HepG2 (cell line): Measurements from ENCODE around the gene GPR68. TPM values are rescaled to one million over a fixed set of nuclear protein-coding genes. Genes with fewer than 3 reads are reported as not detected.

Source experiments
- HDAC2 ChIP-seq: sonication (generic); formaldehyde crosslinking; IDR thresholded peaks from 2 replicates; pipeline ENCODE4 v1.4.0; 2020; ENCODE audit warnings: missing genetic modification reagents
- HNRNPL ChIP-seq: fragments of 200-400 bp; formaldehyde crosslinking; IDR thresholded peaks from 2 replicates; pipeline ENCODE4 v1.6.1; 2017; ENCODE audit warnings: mild to moderate bottlenecking, low read depth, low read length
- PCBP2 ChIP-seq: fragments of 200-400 bp; formaldehyde crosslinking; optimal IDR thresholded peaks from 2 replicates; pipeline ENCODE3; 2018; ENCODE audit warnings: low read length, low read depth; ENCODE audit not compliant: poor library complexity, severe bottlenecking
- TGIF2 ChIP-seq: IDR thresholded peaks from 2 replicates; pipeline ENCODE4 v1.6.1; 2016; ENCODE audit warnings: control low read depth, missing compliant biosample characterization
- ZNF350 ChIP-seq: sonication (generic); formaldehyde crosslinking; IDR thresholded peaks from 2 replicates; pipeline ENCODE4 v1.4.0; 2020; ENCODE audit warnings: mild to moderate bottlenecking, low read depth, missing genetic modification reagents, borderline replicate concordance
- polyA plus RNA-seq, 8 experiments: library from polyadenylated mRNA; depleted of rRNA in 3 of 8; stranded (reverse) in 7 of 8; unstranded in 1 of 8; fragments of >200 nt; fragmentation: Illumina TruSeq in 4 of 8; extraction: Trizol in 4 of 8; gene quantifications; 2 replicates each; pipeline versions ENCODE4 v1.2.1 to v1.2.3, GENCODE V29; 2011 to 2016; ENCODE audit warnings: low read depth in 4 of 8, missing spikeins in 1 of 8, mixed read lengths in 1 of 8; ENCODE audit not compliant: insufficient read depth in 1 of 8
- total RNA-seq, 5 experiments: library from RNA; depleted of rRNA; stranded (reverse); fragments of >200 nt; fragmentation: Illumina TruSeq; extraction: Trizol; gene quantifications; 2 replicates each; pipeline ENCODE4 v1.2.3, GENCODE V29; 2016; ENCODE audit warnings: low read depth in 1 of 5
- TF ChIP-seq, protein P1 (sequence below): sonication (generic); formaldehyde crosslinking; IDR thresholded peaks from 2 replicates; pipeline ENCODE4 v1.8.0; 2022; ENCODE audit warnings: mild to moderate bottlenecking, missing genetic modification reagents
- TF ChIP-seq, protein P2 (sequence below): sonication (generic); formaldehyde crosslinking; IDR thresholded peaks from 2 replicates; pipeline ENCODE4 v1.8.0; 2022; ENCODE audit warnings: missing genetic modification reagents, mild to moderate bottlenecking, moderate library complexity, borderline replicate concordance

GPR68 gene
- total and polyA plus RNA-seq, 2 of the 13 experiments (the other 11 are each of a cell fraction or from before 2014, with no cell fraction given): not detected

DNA sequence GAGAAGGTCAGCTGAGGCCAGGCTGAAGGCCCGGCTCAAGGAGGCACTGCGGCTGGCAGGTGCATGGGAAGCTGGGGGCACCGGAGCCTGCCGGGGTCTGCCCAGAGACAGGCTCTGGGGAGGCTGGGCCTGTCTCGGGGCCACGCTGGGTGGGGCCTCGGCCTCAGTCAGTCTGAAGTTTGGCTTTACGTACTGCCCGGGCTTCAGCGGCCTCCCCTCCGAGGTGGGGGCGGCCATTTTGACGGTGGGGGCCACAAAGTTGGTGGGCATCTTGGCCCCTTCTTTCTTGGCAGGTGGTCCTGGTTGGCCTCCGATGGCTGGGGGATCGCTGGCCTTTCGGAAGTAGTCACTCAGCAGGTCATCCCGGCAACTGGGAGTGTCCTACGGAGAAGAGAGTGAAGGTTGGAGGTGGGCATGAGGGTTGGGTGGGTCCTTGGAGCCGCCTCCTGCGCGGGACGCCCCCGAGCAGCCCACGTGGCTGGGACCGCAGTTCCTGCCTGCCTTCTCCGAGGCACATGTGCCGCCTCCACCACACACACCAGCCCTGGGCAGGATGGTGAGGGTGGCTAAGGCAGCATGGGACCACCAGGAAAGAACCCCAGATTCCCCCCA is 28.9 kb upstream of the GPR68 start (continued):
- TF ChIP-seq ZNF350 (CRISPR knock-in tag): no peak
- no peak for TF ChIP-seq TGIF2 (CRISPR knock-in tag)
- no peak for TF ChIP-seq HNRNPL
- TF ChIP-seq, protein P1, sequence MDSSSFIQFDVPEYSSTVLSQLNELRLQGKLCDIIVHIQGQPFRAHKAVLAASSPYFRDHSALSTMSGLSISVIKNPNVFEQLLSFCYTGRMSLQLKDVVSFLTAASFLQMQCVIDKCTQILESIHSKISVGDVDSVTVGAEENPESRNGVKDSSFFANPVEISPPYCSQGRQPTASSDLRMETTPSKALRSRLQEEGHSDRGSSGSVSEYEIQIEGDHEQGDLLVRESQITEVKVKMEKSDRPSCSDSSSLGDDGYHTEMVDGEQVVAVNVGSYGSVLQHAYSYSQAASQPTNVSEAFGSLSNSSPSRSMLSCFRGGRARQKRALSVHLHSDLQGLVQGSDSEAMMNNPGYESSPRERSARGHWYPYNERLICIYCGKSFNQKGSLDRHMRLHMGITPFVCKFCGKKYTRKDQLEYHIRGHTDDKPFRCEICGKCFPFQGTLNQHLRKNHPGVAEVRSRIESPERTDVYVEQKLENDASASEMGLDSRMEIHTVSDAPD: no peak
- TF ChIP-seq, protein P2, sequence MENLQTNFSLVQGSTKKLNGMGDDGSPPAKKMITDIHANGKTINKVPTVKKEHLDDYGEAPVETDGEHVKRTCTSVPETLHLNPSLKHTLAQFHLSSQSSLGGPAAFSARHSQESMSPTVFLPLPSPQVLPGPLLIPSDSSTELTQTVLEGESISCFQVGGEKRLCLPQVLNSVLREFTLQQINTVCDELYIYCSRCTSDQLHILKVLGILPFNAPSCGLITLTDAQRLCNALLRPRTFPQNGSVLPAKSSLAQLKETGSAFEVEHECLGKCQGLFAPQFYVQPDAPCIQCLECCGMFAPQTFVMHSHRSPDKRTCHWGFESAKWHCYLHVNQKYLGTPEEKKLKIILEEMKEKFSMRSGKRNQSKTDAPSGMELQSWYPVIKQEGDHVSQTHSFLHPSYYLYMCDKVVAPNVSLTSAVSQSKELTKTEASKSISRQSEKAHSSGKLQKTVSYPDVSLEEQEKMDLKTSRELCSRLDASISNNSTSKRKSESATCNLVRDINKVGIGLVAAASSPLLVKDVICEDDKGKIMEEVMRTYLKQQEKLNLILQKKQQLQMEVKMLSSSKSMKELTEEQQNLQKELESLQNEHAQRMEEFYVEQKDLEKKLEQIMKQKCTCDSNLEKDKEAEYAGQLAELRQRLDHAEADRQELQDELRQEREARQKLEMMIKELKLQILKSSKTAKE (CRISPR knock-in tag): no peak
- TF ChIP-seq HDAC2 (CRISPR knock-in tag): no peak
- no peak for TF ChIP-seq PCBP2
- TF ChIP-seq, all 625 proteins: peak for 0
